ENCODE measurements around the gene NPTN. TPM values are rescaled to one million over a fixed set of nuclear protein-coding genes. Genes with fewer than 3 reads are reported as not detected.

Gene NPTN
- total and polyA plus RNA-seq, 9 of the 15 experiments (the other 6 are each of a cell fraction or from before 2014, with no cell fraction given): 9.6 to 48.5 (median 21.7) TPM

DNA sequence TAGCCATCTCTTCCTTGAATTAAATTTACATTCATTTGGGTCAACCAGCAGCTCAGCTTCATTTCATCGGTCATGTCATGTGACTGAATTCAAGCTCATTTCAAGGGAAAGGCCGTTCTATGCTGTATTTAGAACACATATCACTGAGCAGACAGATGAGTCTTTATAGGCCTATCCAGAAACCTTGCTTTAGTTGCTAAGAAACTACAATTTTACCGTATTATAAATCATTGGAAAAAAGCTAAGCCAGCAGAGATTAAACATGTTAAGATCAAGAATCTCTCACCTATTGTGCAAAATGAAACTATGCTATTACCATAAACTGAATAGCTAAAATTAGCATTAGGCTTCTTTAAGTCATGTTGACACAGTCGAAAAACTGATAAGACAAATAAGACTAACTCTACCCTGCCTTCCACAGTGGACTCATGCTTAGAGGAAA lies 2.2 kb downstream of the NPTN start (continued):
- TF ChIP-seq TARDBP (IDR thresholded peaks at IDR 0.05): no peak
- TF ChIP-seq, protein P1, sequence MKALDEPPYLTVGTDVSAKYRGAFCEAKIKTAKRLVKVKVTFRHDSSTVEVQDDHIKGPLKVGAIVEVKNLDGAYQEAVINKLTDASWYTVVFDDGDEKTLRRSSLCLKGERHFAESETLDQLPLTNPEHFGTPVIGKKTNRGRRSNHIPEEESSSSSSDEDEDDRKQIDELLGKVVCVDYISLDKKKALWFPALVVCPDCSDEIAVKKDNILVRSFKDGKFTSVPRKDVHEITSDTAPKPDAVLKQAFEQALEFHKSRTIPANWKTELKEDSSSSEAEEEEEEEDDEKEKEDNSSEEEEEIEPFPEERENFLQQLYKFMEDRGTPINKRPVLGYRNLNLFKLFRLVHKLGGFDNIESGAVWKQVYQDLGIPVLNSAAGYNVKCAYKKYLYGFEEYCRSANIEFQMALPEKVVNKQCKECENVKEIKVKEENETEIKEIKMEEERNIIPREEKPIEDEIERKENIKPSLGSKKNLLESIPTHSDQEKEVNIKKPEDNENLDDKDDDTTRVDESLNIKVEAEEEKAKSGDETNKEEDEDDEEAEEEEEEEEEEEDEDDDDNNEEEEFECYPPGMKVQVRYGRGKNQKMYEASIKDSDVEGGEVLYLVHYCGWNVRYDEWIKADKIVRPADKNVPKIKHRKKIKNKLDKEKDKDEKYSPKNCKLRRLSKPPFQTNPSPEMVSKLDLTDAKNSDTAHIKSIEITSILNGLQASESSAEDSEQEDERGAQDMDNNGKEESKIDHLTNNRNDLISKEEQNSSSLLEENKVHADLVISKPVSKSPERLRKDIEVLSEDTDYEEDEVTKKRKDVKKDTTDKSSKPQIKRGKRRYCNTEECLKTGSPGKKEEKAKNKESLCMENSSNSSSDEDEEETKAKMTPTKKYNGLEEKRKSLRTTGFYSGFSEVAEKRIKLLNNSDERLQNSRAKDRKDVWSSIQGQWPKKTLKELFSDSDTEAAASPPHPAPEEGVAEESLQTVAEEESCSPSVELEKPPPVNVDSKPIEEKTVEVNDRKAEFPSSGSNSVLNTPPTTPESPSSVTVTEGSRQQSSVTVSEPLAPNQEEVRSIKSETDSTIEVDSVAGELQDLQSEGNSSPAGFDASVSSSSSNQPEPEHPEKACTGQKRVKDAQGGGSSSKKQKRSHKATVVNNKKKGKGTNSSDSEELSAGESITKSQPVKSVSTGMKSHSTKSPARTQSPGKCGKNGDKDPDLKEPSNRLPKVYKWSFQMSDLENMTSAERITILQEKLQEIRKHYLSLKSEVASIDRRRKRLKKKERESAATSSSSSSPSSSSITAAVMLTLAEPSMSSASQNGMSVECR (CRISPR knock-in tag; IDR thresholded peaks at IDR 0.05): no peak
- TF ChIP-seq FOXK2 (conservative IDR thresholded peaks at IDR 0.05 in 1 of 2, IDR thresholded peaks at IDR 0.05 in 1 of 2; ENCODE audit: low read depth in 2 of 2): no peak
- TF ChIP-seq HSF4 (CRISPR knock-in tag; IDR thresholded peaks at IDR 0.05; ENCODE audit: borderline replicate concordance): no peak
- TF ChIP-seq KDM5B (IDR thresholded peaks at IDR 0.05; ENCODE audit: insufficient replicate concordance, low read depth, low read length): no peak
- TF ChIP-seq, protein P2, sequence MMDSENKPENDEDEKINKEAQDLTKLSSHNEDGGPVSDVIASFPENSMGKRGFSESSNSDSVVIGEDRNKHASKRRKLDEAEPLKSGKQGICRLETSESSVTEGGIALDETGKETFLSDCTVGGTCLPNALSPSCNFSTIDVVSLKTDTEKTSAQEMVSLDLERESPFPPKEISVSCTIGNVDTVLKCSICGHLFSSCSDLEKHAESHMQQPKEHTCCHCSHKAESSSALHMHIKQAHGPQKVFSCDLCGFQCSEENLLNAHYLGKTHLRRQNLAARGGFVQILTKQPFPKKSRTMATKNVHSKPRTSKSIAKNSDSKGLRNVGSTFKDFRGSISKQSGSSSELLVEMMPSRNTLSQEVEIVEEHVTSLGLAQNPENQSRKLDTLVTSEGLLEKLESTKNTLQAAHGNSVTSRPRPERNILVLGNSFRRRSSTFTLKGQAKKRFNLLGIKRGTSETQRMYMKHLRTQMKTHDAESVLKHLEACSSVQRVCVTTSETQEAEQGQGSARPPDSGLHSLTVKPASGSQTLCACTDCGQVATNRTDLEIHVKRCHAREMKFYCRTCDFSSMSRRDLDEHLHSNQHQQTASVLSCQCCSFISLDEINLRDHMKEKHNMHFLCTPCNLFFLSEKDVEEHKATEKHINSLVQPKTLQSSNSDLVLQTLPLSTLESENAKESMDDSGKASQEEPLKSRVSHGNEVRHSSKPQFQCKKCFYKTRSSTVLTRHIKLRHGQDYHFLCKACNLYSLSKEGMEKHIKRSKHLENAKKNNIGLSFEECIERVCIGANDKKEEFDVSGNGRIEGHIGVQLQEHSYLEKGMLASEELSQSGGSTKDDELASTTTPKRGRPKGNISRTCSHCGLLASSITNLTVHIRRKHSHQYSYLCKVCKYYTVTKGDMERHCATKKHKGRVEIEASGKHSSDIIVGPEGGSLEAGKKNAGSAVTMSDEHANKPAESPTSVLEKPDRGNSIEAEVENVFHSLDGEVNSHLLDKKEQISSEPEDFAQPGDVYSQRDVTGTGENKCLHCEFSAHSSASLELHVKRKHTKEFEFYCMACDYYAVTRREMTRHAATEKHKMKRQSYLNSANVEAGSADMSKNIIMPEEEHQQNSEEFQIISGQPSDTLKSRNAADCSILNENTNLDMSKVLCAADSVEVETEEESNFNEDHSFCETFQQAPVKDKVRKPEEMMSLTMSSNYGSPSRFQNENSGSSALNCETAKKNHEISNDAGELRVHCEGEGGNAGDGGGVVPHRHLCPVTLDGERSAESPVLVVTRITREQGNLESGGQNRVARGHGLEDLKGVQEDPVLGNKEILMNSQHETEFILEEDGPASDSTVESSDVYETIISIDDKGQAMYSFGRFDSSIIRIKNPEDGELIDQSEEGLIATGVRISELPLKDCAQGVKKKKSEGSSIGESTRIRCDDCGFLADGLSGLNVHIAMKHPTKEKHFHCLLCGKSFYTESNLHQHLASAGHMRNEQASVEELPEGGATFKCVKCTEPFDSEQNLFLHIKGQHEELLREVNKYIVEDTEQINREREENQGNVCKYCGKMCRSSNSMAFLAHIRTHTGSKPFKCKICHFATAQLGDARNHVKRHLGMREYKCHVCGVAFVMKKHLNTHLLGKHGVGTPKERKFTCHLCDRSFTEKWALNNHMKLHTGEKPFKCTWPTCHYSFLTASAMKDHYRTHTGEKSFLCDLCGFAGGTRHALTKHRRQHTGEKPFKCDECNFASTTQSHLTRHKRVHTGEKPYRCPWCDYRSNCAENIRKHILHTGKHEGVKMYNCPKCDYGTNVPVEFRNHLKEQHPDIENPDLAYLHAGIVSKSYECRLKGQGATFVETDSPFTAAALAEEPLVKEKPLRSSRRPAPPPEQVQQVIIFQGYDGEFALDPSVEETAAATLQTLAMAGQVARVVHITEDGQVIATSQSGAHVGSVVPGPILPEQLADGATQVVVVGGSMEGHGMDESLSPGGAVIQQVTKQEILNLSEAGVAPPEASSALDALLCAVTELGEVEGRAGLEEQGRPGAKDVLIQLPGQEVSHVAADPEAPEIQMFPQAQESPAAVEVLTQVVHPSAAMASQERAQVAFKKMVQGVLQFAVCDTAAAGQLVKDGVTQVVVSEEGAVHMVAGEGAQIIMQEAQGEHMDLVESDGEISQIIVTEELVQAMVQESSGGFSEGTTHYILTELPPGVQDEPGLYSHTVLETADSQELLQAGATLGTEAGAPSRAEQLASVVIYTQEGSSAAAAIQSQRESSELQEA (IDR thresholded peaks at IDR 0.05; ENCODE audit: low read depth): no peak
- no peak for TF ChIP-seq ZKSCAN1 (IDR thresholded peaks at IDR 0.05; ENCODE audit: low read depth, low read length)
- no peak for TF ChIP-seq DACH1 (IDR thresholded peaks at IDR 0.05; ENCODE audit: partially characterized antibody)
- TF ChIP-seq ZBTB17 (CRISPR knock-in tag; IDR thresholded peaks at IDR 0.05): no peak
- no peak for TF ChIP-seq DDX20 (tag; IDR thresholded peaks at IDR 0.05; ENCODE audit: low read depth)
- no peak for TF ChIP-seq ZNF175 (CRISPR knock-in tag; IDR thresholded peaks at IDR 0.05; ENCODE audit: low read depth)
- 0 out of 2 replicates have a peak, but pooled peaks have one; percentile 16 for TF ChIP-seq MEF2D (tag; conservative IDR thresholded peaks at IDR 0.05; ENCODE audit: low read depth)
- TF ChIP-seq, protein P3, sequence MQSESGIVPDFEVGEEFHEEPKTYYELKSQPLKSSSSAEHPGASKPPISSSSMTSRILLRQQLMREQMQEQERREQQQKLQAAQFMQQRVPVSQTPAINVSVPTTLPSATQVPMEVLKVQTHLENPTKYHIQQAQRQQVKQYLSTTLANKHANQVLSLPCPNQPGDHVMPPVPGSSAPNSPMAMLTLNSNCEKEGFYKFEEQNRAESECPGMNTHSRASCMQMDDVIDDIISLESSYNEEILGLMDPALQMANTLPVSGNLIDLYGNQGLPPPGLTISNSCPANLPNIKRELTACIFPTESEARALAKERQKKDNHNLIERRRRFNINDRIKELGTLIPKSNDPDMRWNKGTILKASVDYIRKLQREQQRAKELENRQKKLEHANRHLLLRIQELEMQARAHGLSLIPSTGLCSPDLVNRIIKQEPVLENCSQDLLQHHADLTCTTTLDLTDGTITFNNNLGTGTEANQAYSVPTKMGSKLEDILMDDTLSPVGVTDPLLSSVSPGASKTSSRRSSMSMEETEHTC (IDR thresholded peaks at IDR 0.05): no peak
- no peak for TF ChIP-seq LEF1 (IDR thresholded peaks at IDR 0.05)
- no peak for TF ChIP-seq ZNF766 (CRISPR knock-in tag; conservative IDR thresholded peaks at IDR 0.05)
- TF ChIP-seq CC2D1A (IDR thresholded peaks at IDR 0.05): no peak
